HepG2 (cell line): ENCODE results near the gene SIK2. TPM values are rescaled to one million over a fixed set of nuclear protein-coding genes. Genes with fewer than 3 reads are reported as not detected.

Experiments used
- CBX2 ChIP-seq, 2 experiments: fragments of 200-600 bp in 1 of 2; sonication (generic); formaldehyde crosslinking in 1 of 2; IDR thresholded peaks; 2 replicates each; pipeline versions ENCODE4 v1.7.0 to v1.8.1; 2018 to 2022; ENCODE audit warnings: low read depth in 2 of 2, low read length in 1 of 2, mild to moderate bottlenecking in 1 of 2, missing genetic modification reagents in 1 of 2
- CTCF ChIP-seq: sonication (generic); formaldehyde crosslinking; IDR thresholded peaks from 2 replicates; pipeline ENCODE4 v1.5.0; 2020; ENCODE audit warnings: mild to moderate bottlenecking, missing genetic modification reagents, moderate library complexity
- DBP ChIP-seq: sonication (generic); formaldehyde crosslinking; IDR thresholded peaks from 2 replicates; pipeline ENCODE4 v1.4.0; 2020; ENCODE audit warnings: missing genetic modification reagents; ENCODE audit errors: not compliant biosample characterization
- DMAP1 ChIP-seq: IDR thresholded peaks from 2 replicates; pipeline ENCODE4 v1.6.1; 2016
- ESRRA ChIP-seq: sonication (generic); formaldehyde crosslinking; IDR thresholded peaks from 2 replicates; pipeline ENCODE4 v1.5.1; 2020; ENCODE audit warnings: mild to moderate bottlenecking, low read depth, missing genetic modification reagents
- FOXJ3 ChIP-seq: sonication (generic); formaldehyde crosslinking; IDR thresholded peaks from 2 replicates; pipeline ENCODE4 v1.4.0; 2020; ENCODE audit warnings: missing genetic modification reagents, mild to moderate bottlenecking, borderline replicate concordance
- GTF3A ChIP-seq: sonication (generic); formaldehyde crosslinking; conservative IDR thresholded peaks from 2 replicates; pipeline ENCODE4 v1.4.0; 2020; ENCODE audit warnings: mild to moderate bottlenecking, missing genetic modification reagents
- HCFC1 ChIP-seq: fragments of 150-350 bp; IDR thresholded peaks from 2 replicates; pipeline ENCODE4 v1.6.1; 2014; ENCODE audit warnings: low read depth, low read length
- IKZF5 ChIP-seq: IDR thresholded peaks from 2 replicates; pipeline ENCODE4 v1.6.1; 2018; ENCODE audit warnings: missing genetic modification reagents, mild to moderate bottlenecking, missing compliant biosample characterization
- KDM1A ChIP-seq: IDR thresholded peaks from 2 replicates; pipeline ENCODE4 v1.6.1; 2016; ENCODE audit warnings: missing compliant biosample characterization
- MED8 ChIP-seq: sonication (generic); formaldehyde crosslinking; IDR thresholded peaks from 2 replicates; pipeline ENCODE4 v1.8.1; 2023; ENCODE audit warnings: mild to moderate bottlenecking, missing genetic modification reagents; ENCODE audit not compliant: insufficient replicate concordance
- NFKBIZ ChIP-seq: IDR thresholded peaks from 2 replicates; pipeline ENCODE4 v1.6.1; 2018; ENCODE audit warnings: missing genetic modification reagents, missing compliant biosample characterization
- NR2F1 ChIP-seq, 2 experiments: fragments of 450-650 bp in 1 of 2; formaldehyde crosslinking in 1 of 2; IDR thresholded peaks; 2 replicates each; pipeline versions ENCODE4 v1.5.0 to v1.6.1; 2016 to 2020; ENCODE audit warnings: mild to moderate bottlenecking in 1 of 2, missing compliant biosample characterization in 1 of 2, missing genetic modification reagents in 1 of 2, moderate library complexity in 1 of 2
- SMAD9 ChIP-seq: sonication (generic); formaldehyde crosslinking; IDR thresholded peaks from 2 replicates; pipeline ENCODE4 v1.5.1; 2020; ENCODE audit warnings: mild to moderate bottlenecking, missing genetic modification reagents
- SNRNP70 ChIP-seq: fragments of 200-400 bp; formaldehyde crosslinking; IDR thresholded peaks from 2 replicates; pipeline ENCODE4 v1.6.1; 2017; ENCODE audit warnings: mild to moderate bottlenecking, low read depth, low read length, moderate library complexity
- SP1 ChIP-seq, 2 experiments: fragments of 450-650 bp in 1 of 2; sonication (generic) in 1 of 2; formaldehyde crosslinking in 1 of 2; IDR thresholded peaks; 2 replicates each; pipeline versions ENCODE4 v1.4.0 to v1.6.1; 2016 to 2020; ENCODE audit warnings: missing genetic modification reagents in 1 of 2
- SP140L ChIP-seq: sonication (generic); formaldehyde crosslinking; IDR thresholded peaks from 2 replicates; pipeline ENCODE4 v1.4.0; 2020; ENCODE audit warnings: missing genetic modification reagents, borderline replicate concordance
- SPEN ChIP-seq: sonication (generic); formaldehyde crosslinking; IDR thresholded peaks from 2 replicates; pipeline ENCODE4 v1.5.1; 2020; ENCODE audit warnings: low read depth, mild to moderate bottlenecking, missing genetic modification reagents
- SSRP1 ChIP-seq: IDR thresholded peaks from 2 replicates; pipeline ENCODE4 v1.6.1; 2016; ENCODE audit warnings: control low read depth
- ZNF292 ChIP-seq: sonication (generic); formaldehyde crosslinking; IDR thresholded peaks from 2 replicates; pipeline ENCODE4 v1.8.1; 2022; ENCODE audit warnings: mild to moderate bottlenecking, low read depth, missing genetic modification reagents, borderline replicate concordance
- ZNF513 ChIP-seq: sonication (generic); formaldehyde crosslinking; conservative IDR thresholded peaks from 2 replicates; pipeline ENCODE4 v1.5.0; 2020; ENCODE audit warnings: missing genetic modification reagents
- ZNF703 ChIP-seq: sonication (generic); formaldehyde crosslinking; IDR thresholded peaks from 2 replicates; pipeline ENCODE4 v1.5.1; 2020; ENCODE audit warnings: missing genetic modification reagents, mild to moderate bottlenecking, moderate library complexity, borderline replicate concordance
- polyA plus RNA-seq, 8 experiments: library from polyadenylated mRNA; depleted of rRNA in 3 of 8; stranded (reverse) in 7 of 8; unstranded in 1 of 8; fragments of >200 nt; fragmentation: Illumina TruSeq in 4 of 8; extraction: Trizol in 4 of 8; gene quantifications; 2 replicates each; pipeline versions ENCODE4 v1.2.1 to v1.2.3, GENCODE V29; 2011 to 2016; ENCODE audit warnings: low read depth in 4 of 8, missing spikeins in 1 of 8, mixed read lengths in 1 of 8; ENCODE audit not compliant: insufficient read depth in 1 of 8
- total RNA-seq, 5 experiments: library from RNA; depleted of rRNA; stranded (reverse); fragments of >200 nt; fragmentation: Illumina TruSeq; extraction: Trizol; gene quantifications; 2 replicates each; pipeline ENCODE4 v1.2.3, GENCODE V29; 2016; ENCODE audit warnings: low read depth in 1 of 5

Gene SIK2
- total and polyA plus RNA-seq, 2 of the 13 experiments (the other 11 are each of a cell fraction or from before 2014, with no cell fraction given): 8.1 to 15.4 TPM

GRCh38 chr11:111601979-111602864 lies at the start of gene SIK2 (continued):
- TF ChIP-seq ZNF513 (CRISPR knock-in tag): no peak
- TF ChIP-seq ZNF703: no peak
- TF ChIP-seq SP140L (CRISPR knock-in tag): peak; percentile 63; the same call in 1 of the 2 replicates
- TF ChIP-seq NR2F1 (CRISPR knock-in tag; IDR thresholded peaks at IDR 0.05): no peak
- TF ChIP-seq HCFC1: no peak
- no peak for TF ChIP-seq ZNF292 (CRISPR knock-in tag)
- peak; percentile 99 for TF ChIP-seq CTCF (CRISPR knock-in tag)
- TF ChIP-seq CBX2 (IDR thresholded peaks at IDR 0.05; ENCODE audit: low read depth, low read length): no peak
- no peak for TF ChIP-seq CBX2 (CRISPR knock-in tag; IDR thresholded peaks at IDR 0.05; ENCODE audit: low read depth)
- TF ChIP-seq SNRNP70: no peak
- TF ChIP-seq DMAP1: peak; percentile 59
- TF ChIP-seq GTF3A (CRISPR knock-in tag): no peak
- TF ChIP-seq DBP (CRISPR knock-in tag): no peak
- peak; percentile 79 for TF ChIP-seq IKZF5 (CRISPR knock-in tag)
- no peak for TF ChIP-seq MED8 (CRISPR knock-in tag)
- peak; percentile 90 for TF ChIP-seq SSRP1 (CRISPR knock-in tag)
- peak; percentile 88 for TF ChIP-seq SPEN
- TF ChIP-seq NFKBIZ (CRISPR knock-in tag): no peak
- no peak for TF ChIP-seq SP1 (IDR thresholded peaks at IDR 0.05)
- TF ChIP-seq SP1 (CRISPR knock-in tag; IDR thresholded peaks at IDR 0.05): peak; percentile 90
- TF ChIP-seq FOXJ3 (CRISPR knock-in tag): no peak
- no peak for TF ChIP-seq KDM1A (CRISPR knock-in tag)
- TF ChIP-seq SMAD9 (CRISPR knock-in tag): 0 out of 2 replicates have a peak, but pooled peaks have one; percentile 79
- no peak for TF ChIP-seq ESRRA (CRISPR knock-in tag)
